GM12878 (cell line): ENCODE results near the gene LCA5. TPM values are rescaled to one million over a fixed set of nuclear protein-coding genes. Genes with fewer than 3 reads are reported as not detected.

ENCODE experiments used
- ATAC-seq: fragments of 200-7000 bp; cut with Tn5 transposase; 3 replicates; pipeline ENCODE4 v1.9.1; 2020; ENCODE audit warnings: mild to moderate bottlenecking, moderate library complexity
- BruUV-seq: library from RNA; stranded (reverse); fragments of 400-500 nt; replicated peaks from 2 replicates; lab custom pipeline; 2021; lab: Mats Ljungman, UMichigan
- CTCF ChIA-PET: fragments of 300-600 bp; sonication (Branson Sonifier 250); formaldehyde crosslinking; extraction: SDS; loops from one replicate; lab custom pipeline; 2021; ENCODE audit warnings: inconsistent platforms; lab: Yijun Ruan, JAX
- POLR2A ChIA-PET: fragments of 350-600 bp; formaldehyde crosslinking; extraction: SDS; loops from one replicate; lab custom pipeline; 2021; ENCODE audit warnings: inconsistent platforms; lab: Charles Lee
- RAD21 ChIA-PET: fragments of 300-600 bp; sonication (Branson Sonifier 250); formaldehyde crosslinking; loops from one replicate; lab custom pipeline; 2023; ENCODE audit warnings: antibody characterized with exemption; ENCODE audit not compliant: unreplicated experiment; lab: Charles Lee
- SMC1A ChIA-PET: fragments of 300-600 bp; sonication (Branson Sonifier 250); formaldehyde crosslinking; loops from one replicate; lab custom pipeline; 2023; ENCODE audit not compliant: unreplicated experiment, uncharacterized antibody; lab: Charles Lee
- DNase-seq: peaks from one replicate; pipeline ENCODE4 v3.0.0-alpha.2; 2011; ENCODE audit warnings: low read depth, low spot score
- FAIRE-seq: peaks from 3 replicates; lab custom pipeline; 2011; peaks lifted over from hg19 to GRCh38; lab: Jason Lieb, UNC
- H2AFZ ChIP-seq: 2 replicates; pipeline ENCODE4 v1.6.0; 2011; ENCODE audit warnings: low read depth, low read length, control low read depth; ENCODE audit not compliant: control insufficient read depth
- H3K27ac ChIP-seq: 2 replicates; pipeline ENCODE4 v1.5.1; 2011; ENCODE audit warnings: control low read depth; ENCODE audit not compliant: control insufficient read depth, insufficient read depth
- H3K27me3 ChIP-seq, 2 experiments: replicated peaks in 1 of 2; 2 replicates each; pipeline versions ENCODE4 v1.6.0 to v1.6.1; 2011; ENCODE audit warnings: low read length in 1 of 2; ENCODE audit not compliant: control insufficient read depth in 2 of 2, insufficient read depth in 2 of 2
- H3K36me3 ChIP-seq, 2 experiments: 2 replicates each; pipeline ENCODE4 v1.5.1; 2011; ENCODE audit warnings: low read length in 1 of 2; ENCODE audit not compliant: control insufficient read depth in 2 of 2, insufficient read depth in 2 of 2
- H3K4me1 ChIP-seq: 2 replicates; pipeline ENCODE4 v1.6.1; 2011; ENCODE audit warnings: mild to moderate bottlenecking, low read length, moderate library complexity, mixed read lengths; ENCODE audit not compliant: control insufficient read depth, insufficient read depth
- H3K4me2 ChIP-seq: 2 replicates; pipeline ENCODE4 v1.6.0; 2011; ENCODE audit warnings: control low read depth; ENCODE audit not compliant: control insufficient read depth, insufficient read depth
- H3K4me3 ChIP-seq: fragments of 200-600 bp; sonication (generic); 2 replicates; pipeline ENCODE4 v1.5.1; 2016
- H3K79me2 ChIP-seq: 2 replicates; pipeline ENCODE4 v1.6.0; 2011; ENCODE audit warnings: low read length; ENCODE audit not compliant: control insufficient read depth, insufficient read depth
- H3K9ac ChIP-seq: 2 replicates; pipeline ENCODE4 v1.8.0; 2011; ENCODE audit warnings: low read length, control low read depth, mixed read lengths; ENCODE audit not compliant: control insufficient read depth, insufficient read depth
- H3K9me3 ChIP-seq: replicated peaks from 3 replicates; pipeline ENCODE4 v1.5.1; 2011; ENCODE audit warnings: mild to moderate bottlenecking, low read length; ENCODE audit not compliant: control insufficient read depth, insufficient read depth
- H4K20me1 ChIP-seq: 2 replicates; pipeline ENCODE4 v1.6.0; 2011; ENCODE audit not compliant: control insufficient read depth, insufficient read depth
- CEBPB ChIP-seq, 2 experiments: fragments of 150-350 bp in 1 of 2; IDR thresholded peaks; 2 replicates each; pipeline ENCODE4 v1.6.1; 2012 to 2014; ENCODE audit warnings: low read depth in 2 of 2, low read length in 2 of 2, borderline replicate concordance in 1 of 2, inconsistent platforms in 1 of 2
- CHD4 ChIP-seq: fragments of 200-600 bp; sonication (generic); IDR thresholded peaks from 2 replicates; pipeline ENCODE4 v1.6.1; 2016; ENCODE audit warnings: mild to moderate bottlenecking
- EGR1 ChIP-seq, 2 experiments: IDR thresholded peaks; 1 replicate in 1 of 2; 2 replicates in 1 of 2; pipeline ENCODE4 v1.6.1; 2011 to 2012; ENCODE audit warnings: low read depth in 2 of 2, low read length in 2 of 2, borderline replicate concordance in 1 of 2, mild to moderate bottlenecking in 1 of 2, moderate library complexity in 1 of 2
- IKZF2 ChIP-seq, 2 experiments: fragments of 450-650 bp; IDR thresholded peaks; 2 replicates each; pipeline ENCODE4 v1.6.1; 2017; ENCODE audit warnings: mild to moderate bottlenecking in 2 of 2, moderate library complexity in 2 of 2
- MEF2A ChIP-seq: IDR thresholded peaks from 2 replicates; pipeline ENCODE4 v1.6.1; 2011; ENCODE audit warnings: low read depth, mild to moderate bottlenecking, low read length, moderate library complexity; ENCODE audit not compliant: insufficient read depth
- MTA3 ChIP-seq: IDR thresholded peaks from 2 replicates; pipeline ENCODE4 v1.6.1; 2012; ENCODE audit warnings: low read length, inconsistent platforms, borderline replicate concordance
- NR2C2 ChIP-seq: IDR thresholded peaks from 2 replicates; pipeline ENCODE4 v1.6.1; 2011; ENCODE audit warnings: borderline replicate concordance, low read depth; ENCODE audit not compliant: control insufficient read depth, insufficient read length
- SMC3 ChIP-seq: IDR thresholded peaks from 2 replicates; pipeline ENCODE4 v1.6.1; 2011; ENCODE audit warnings: low read length, improper control_type of control experiment, borderline replicate concordance
- STAT1 ChIP-seq: fragments of 450-650 bp; conservative IDR thresholded peaks from 2 replicates; pipeline ENCODE4 v1.6.1; 2014; ENCODE audit warnings: antibody characterized with exemption, mild to moderate bottlenecking
- TCF7 ChIP-seq: IDR thresholded peaks from 2 replicates; pipeline ENCODE4 v1.6.1; 2014; ENCODE audit warnings: antibody characterized with exemption, borderline replicate concordance
- ZNF384 ChIP-seq: IDR thresholded peaks from 2 replicates; pipeline ENCODE4 v1.6.1; 2012; ENCODE audit warnings: low read depth, mild to moderate bottlenecking, low read length, improper control_type of control experiment, borderline replicate concordance
- WGBS: methylation state at CpG from one replicate; pipeline ENCODE4 v1.1.6; 2016; ENCODE audit warnings: low lambda C conversion rate; ENCODE audit not compliant: insufficient replicate concordance, insufficient coverage; ENCODE audit errors: missing lambda C conversion rate; 5-methylcytosine and 5-hydroxymethylcytosine counted together
- in situ Hi-C: fragments of 300-500 bp; cut with MboI; formaldehyde crosslinking; loops from 9 replicates; pipeline ENCODE4 v1.14.3; 2018; ENCODE audit warnings: mixed read lengths
- intact Hi-C: fragments of 100-400 bp; cut with micrococcal nuclease; formaldehyde crosslinking; loops from one replicate; pipeline ENCODE4 v1.14.2; 2022; ENCODE audit not compliant: unreplicated experiment
- polyA plus RNA-seq, 11 experiments: library from polyadenylated mRNA; depleted of rRNA in 4 of 11; unstranded in 6 of 11; stranded (reverse) in 5 of 11; fragments of >200 nt; fragmentation: Nextera tagmentation in 4 of 11; fragmentation: Illumina TruSeq in 1 of 11; extraction: Ambion mirVana in 4 of 11; extraction: Trizol in 1 of 11; gene quantifications; 1 replicate in 1 of 11; 2 replicates in 10 of 11; pipeline versions ENCODE4 v1.2.1 to v1.2.3, GENCODE V29; 2011 to 2016; ENCODE audit warnings: inconsistent platforms in 2 of 11, missing spikeins in 2 of 11, low read depth in 1 of 11
- total RNA-seq, 4 experiments: library from RNA; depleted of rRNA in 3 of 4; stranded (reverse); fragments of >200 nt in 3 of 4; fragmentation: Illumina TruSeq in 1 of 4; extraction: Trizol in 1 of 4; gene quantifications; 2 replicates each; pipeline versions ENCODE4 v1.2.1 to v1.2.3, GENCODE V29; 2013 to 2021
- TF ChIP-seq, protein P1 (sequence below): IDR thresholded peaks from 2 replicates; pipeline ENCODE4 v1.6.1; 2012; ENCODE audit warnings: improper control_type of control experiment, low read depth, low read length; ENCODE audit not compliant: insufficient replicate concordance
- TF ChIP-seq, protein P2 (sequence below): fragments of 450-650 bp; conservative IDR thresholded peaks from 2 replicates; pipeline ENCODE4 v1.6.1; 2017; ENCODE audit warnings: mild to moderate bottlenecking, moderate library complexity

Gene LCA5
- total and polyA plus RNA-seq, 10 of the 15 experiments (the other 5 are each of a cell fraction or from before 2014, with no cell fraction given): 0.13 to 0.45 (median 0.27) TPM

DNA sequence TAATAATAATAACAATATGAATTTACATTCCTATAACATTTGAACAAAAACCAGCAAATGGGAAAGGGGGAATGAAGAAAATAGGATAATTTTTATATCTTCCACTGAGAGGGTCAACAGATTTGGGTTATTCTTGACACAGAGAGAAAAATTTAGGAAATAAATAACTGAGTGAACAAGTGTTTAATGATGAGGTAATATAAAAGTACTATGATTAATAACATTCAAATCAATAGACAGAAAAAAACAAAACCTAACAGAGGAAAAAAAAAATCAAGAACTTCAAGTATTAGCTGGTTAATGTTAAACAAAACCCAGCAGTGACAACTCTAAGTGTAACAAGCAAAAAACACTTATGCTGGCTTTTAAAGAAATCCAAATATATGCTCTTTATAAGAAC lies 66.5 kb downstream of the LCA5 start (continued):
- no peak for TF ChIP-seq MEF2A
- no peak for TF ChIP-seq CEBPB (IDR thresholded peaks at IDR 0.05; ENCODE audit: borderline replicate concordance in 1 of 2, low read depth in 2 of 2, low read length in 2 of 2)
- no peak for TF ChIP-seq NR2C2
- no peak for TF ChIP-seq STAT1
- TF ChIP-seq, all 136 proteins: peak for 0

DNA sequence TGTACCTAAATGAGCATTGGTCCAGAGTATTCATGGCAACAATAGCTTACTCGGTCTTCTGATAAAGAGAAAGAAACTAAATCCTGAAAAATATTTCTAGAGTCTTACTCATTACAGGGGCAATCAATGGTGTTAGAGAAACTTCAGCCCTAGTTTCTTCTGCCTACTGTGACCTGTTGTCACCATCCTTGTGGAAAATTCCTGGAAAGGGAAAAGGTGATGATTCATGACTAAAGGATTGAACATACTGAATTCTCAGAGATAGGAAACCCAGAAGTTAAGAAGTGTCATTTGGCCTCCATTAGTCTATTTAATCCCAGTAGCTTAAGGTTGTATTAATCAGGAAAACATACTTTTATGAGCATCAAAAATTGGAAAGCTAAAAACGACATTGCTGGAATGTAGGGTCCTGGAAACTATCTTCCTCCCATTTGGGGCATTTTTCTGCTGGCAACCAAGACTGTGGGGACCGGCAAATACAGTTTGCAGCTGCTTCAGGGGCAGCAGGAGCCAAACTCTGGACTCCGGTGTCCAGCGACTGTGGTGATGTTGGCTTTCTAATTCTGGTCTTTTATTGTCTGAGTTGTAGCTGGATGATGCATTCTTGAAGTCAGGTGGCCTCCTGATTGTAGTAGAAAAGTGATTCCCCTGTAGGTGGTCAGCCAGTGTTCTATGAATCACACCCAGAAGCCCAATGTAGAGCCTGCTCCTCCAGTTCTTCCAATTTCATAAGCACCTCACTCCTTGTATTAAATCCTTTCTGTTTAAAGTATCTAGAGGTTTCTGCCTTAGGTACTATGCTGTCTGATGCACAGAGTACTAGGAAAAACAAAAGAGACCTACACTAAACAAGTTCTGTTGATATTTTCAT lies 67.6 kb downstream of the LCA5 start:
- SMC1A ChIA-PET: interaction anchor here (0.6 to 0.7 kb wide), 2 partner anchors 19 to 219 kb away, joined by 3 read pairs; no protein-coding TSS in a partner anchor
- FAIRE-seq (no peak), DNase-seq (no peak), ATAC-seq (no peak)
- Histone ChIP-seq H3K4me2 (no peak overlapping the region), H3K4me1 (no peaks in the 10 kb centered on the region), H3K27ac (no peak overlapping the region), H3K79me2 (no peaks in the 10 kb centered on the region), H2AFZ (no peak overlapping the region), H3K27me3 (no peaks in the 10 kb centered on the region), H3K9ac (no peak overlapping the region), H4K20me1 (no peaks in the 10 kb centered on the region), H3K9me3 (no peaks in the 10 kb centered on the region), H3K36me3 (no peaks in the 10 kb centered on the region), H3K4me3 (no peak overlapping the region)
- RAD21 ChIA-PET: no interaction called here
- POLR2A ChIA-PET: interaction anchor here (0.6 kb wide), 1 partner anchor 219 kb away, joined by 6 read pairs; no protein-coding TSS in a partner anchor
- CTCF ChIA-PET: no interaction called here
- no TSS peak for BruUV-seq
- intact Hi-C loops (loop anchor here (10.0 kb wide), 5 partner anchors 235 to 605 kb away; partner anchors contain the start of genes HMGN3, IRAK1BP1 and PHIP), in situ Hi-C loops (no loop called here)
- WGBS: 55% methylated on average over 5 of the region's 5 CpGs
- TF ChIP-seq, protein P1, sequence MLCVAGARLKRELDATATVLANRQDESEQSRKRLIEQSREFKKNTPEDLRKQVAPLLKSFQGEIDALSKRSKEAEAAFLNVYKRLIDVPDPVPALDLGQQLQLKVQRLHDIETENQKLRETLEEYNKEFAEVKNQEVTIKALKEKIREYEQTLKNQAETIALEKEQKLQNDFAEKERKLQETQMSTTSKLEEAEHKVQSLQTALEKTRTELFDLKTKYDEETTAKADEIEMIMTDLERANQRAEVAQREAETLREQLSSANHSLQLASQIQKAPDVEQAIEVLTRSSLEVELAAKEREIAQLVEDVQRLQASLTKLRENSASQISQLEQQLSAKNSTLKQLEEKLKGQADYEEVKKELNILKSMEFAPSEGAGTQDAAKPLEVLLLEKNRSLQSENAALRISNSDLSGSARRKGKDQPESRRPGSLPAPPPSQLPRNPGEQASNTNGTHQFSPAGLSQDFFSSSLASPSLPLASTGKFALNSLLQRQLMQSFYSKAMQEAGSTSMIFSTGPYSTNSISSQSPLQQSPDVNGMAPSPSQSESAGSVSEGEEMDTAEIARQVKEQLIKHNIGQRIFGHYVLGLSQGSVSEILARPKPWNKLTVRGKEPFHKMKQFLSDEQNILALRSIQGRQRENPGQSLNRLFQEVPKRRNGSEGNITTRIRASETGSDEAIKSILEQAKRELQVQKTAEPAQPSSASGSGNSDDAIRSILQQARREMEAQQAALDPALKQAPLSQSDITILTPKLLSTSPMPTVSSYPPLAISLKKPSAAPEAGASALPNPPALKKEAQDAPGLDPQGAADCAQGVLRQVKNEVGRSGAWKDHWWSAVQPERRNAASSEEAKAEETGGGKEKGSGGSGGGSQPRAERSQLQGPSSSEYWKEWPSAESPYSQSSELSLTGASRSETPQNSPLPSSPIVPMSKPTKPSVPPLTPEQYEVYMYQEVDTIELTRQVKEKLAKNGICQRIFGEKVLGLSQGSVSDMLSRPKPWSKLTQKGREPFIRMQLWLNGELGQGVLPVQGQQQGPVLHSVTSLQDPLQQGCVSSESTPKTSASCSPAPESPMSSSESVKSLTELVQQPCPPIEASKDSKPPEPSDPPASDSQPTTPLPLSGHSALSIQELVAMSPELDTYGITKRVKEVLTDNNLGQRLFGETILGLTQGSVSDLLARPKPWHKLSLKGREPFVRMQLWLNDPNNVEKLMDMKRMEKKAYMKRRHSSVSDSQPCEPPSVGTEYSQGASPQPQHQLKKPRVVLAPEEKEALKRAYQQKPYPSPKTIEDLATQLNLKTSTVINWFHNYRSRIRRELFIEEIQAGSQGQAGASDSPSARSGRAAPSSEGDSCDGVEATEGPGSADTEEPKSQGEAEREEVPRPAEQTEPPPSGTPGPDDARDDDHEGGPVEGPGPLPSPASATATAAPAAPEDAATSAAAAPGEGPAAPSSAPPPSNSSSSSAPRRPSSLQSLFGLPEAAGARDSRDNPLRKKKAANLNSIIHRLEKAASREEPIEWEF: no peak
- no peak for TF ChIP-seq TCF7
- no peak for TF ChIP-seq ZNF384
- no peak for TF ChIP-seq MTA3
- TF ChIP-seq EGR1 (IDR thresholded peaks at IDR 0.05; ENCODE audit: borderline replicate concordance in 1 of 2, low read depth in 2 of 2, low read length in 2 of 2): no peak
- TF ChIP-seq CHD4: no peak
- TF ChIP-seq IKZF2 (IDR thresholded peaks at IDR 0.05): no peak
- no peak for TF ChIP-seq SMC3
- TF ChIP-seq, protein P2, sequence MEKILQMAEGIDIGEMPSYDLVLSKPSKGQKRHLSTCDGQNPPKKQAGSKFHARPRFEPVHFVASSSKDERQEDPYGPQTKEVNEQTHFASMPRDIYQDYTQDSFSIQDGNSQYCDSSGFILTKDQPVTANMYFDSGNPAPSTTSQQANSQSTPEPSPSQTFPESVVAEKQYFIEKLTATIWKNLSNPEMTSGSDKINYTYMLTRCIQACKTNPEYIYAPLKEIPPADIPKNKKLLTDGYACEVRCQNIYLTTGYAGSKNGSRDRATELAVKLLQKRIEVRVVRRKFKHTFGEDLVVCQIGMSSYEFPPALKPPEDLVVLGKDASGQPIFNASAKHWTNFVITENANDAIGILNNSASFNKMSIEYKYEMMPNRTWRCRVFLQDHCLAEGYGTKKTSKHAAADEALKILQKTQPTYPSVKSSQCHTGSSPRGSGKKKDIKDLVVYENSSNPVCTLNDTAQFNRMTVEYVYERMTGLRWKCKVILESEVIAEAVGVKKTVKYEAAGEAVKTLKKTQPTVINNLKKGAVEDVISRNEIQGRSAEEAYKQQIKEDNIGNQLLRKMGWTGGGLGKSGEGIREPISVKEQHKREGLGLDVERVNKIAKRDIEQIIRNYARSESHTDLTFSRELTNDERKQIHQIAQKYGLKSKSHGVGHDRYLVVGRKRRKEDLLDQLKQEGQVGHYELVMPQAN: no peak
